ENCODE data around the gene GPR158.

GRCh38 chr10:25294032-25294926, 119.5 kb downstream of the GPR158 start:
- no peak for TF ChIP-seq ZNF565 (CRISPR knock-in tag; conservative IDR thresholded peaks at IDR 0.05; ENCODE audit: low read depth)
- no peak for TF ChIP-seq GLIS3 (CRISPR knock-in tag; IDR thresholded peaks at IDR 0.05)
- no peak for TF ChIP-seq TSHZ2 (CRISPR knock-in tag; IDR thresholded peaks at IDR 0.05)
- TF ChIP-seq ARNTL (CRISPR knock-in tag; IDR thresholded peaks at IDR 0.05; ENCODE audit: borderline replicate concordance, low read depth): no peak
- TF ChIP-seq ESRRG (CRISPR knock-in tag; IDR thresholded peaks at IDR 0.05): no peak
- no peak for TF ChIP-seq ISL1 (CRISPR knock-in tag; IDR thresholded peaks at IDR 0.05)
- TF ChIP-seq ZFP3 (CRISPR knock-in tag; IDR thresholded peaks at IDR 0.05): no peak
